Measurements from ENCODE around the gene DPH1.

DNA sequence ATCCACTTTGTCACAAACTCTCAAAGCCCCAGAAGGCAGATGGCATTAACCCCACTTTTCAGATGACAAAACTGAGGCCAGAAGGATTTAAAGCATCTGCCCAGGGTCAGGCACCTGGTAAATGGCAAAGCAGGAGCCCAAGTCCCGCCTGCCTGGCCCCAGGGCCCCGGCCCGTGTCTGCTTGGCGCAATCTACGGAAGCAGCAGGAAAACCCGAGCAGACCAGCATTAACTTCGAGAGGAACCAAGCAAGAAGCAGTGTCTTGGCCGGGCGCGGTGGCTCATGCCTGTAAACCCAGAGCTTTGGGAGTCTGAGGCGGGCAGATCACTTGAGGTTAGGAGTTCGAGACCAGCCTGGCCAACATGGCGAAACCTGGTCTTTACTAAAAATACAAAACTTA lies 26.4 kb upstream of the DPH1 start:
- TF ChIP-seq EZH2phosphoT487 (IDR thresholded peaks at IDR 0.05; ENCODE audit: borderline replicate concordance, low read length): no peak
- TF ChIP-seq, protein P1, sequence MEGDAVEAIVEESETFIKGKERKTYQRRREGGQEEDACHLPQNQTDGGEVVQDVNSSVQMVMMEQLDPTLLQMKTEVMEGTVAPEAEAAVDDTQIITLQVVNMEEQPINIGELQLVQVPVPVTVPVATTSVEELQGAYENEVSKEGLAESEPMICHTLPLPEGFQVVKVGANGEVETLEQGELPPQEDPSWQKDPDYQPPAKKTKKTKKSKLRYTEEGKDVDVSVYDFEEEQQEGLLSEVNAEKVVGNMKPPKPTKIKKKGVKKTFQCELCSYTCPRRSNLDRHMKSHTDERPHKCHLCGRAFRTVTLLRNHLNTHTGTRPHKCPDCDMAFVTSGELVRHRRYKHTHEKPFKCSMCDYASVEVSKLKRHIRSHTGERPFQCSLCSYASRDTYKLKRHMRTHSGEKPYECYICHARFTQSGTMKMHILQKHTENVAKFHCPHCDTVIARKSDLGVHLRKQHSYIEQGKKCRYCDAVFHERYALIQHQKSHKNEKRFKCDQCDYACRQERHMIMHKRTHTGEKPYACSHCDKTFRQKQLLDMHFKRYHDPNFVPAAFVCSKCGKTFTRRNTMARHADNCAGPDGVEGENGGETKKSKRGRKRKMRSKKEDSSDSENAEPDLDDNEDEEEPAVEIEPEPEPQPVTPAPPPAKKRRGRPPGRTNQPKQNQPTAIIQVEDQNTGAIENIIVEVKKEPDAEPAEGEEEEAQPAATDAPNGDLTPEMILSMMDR (IDR thresholded peaks at IDR 0.05; ENCODE audit: low read depth, low read length, poor library complexity, severe bottlenecking): no peak

All from DOHH2 (cell line).